ENCODE results near the gene CCDC85C. TPM values are rescaled to one million over a fixed set of nuclear protein-coding genes. Genes with fewer than 3 reads are reported as not detected.

Gene CCDC85C
- total RNA-seq, 1 donor from 2014 or later, result 30.1 TPM

- DNase-seq (ENCODE audit: low spot score), result no peak
These were observed 127.1 kb downstream of the CCDC85C start for GRCh38 chr14:99476864-99477263.

GRCh38 chr14:99475660-99476059 lies 128.3 kb downstream of the CCDC85C start:
- DNase-seq (ENCODE audit: low spot score), result no peak

DNA sequence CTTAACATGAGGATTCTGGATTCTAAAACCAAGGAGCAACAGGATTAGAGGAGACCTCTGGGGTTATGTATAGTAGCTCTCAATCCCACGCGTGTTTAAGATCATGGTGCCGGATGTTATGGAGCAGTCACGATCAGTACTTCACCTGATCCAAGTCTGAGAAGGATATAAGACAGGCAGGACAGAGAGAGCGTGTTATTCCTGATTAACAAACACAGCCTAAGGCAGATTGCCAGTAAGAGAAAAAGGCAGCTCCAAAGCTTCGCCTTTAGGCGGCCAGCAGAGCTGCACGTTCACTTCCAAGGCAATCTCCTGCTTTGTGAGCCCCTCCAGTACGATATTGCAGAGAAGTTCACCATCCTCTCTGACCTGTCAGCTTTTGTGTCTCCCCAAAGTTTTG lies 128.8 kb downstream of the CCDC85C start:
- DNase-seq (ENCODE audit: low spot score), result no peak

GRCh38 chr14:99473458-99473857 lies 130.5 kb downstream of the CCDC85C start:
- DNase-seq (ENCODE audit: low spot score), result no peak

- DNase-seq (ENCODE audit: low spot score), result no peak
These were observed 131.1 kb downstream of the CCDC85C start for GRCh38 chr14:99472937-99473336.

- no peak for DNase-seq (ENCODE audit: low spot score)
These were observed 132.3 kb downstream of the CCDC85C start for GRCh38 chr14:99471731-99472130.

DNA sequence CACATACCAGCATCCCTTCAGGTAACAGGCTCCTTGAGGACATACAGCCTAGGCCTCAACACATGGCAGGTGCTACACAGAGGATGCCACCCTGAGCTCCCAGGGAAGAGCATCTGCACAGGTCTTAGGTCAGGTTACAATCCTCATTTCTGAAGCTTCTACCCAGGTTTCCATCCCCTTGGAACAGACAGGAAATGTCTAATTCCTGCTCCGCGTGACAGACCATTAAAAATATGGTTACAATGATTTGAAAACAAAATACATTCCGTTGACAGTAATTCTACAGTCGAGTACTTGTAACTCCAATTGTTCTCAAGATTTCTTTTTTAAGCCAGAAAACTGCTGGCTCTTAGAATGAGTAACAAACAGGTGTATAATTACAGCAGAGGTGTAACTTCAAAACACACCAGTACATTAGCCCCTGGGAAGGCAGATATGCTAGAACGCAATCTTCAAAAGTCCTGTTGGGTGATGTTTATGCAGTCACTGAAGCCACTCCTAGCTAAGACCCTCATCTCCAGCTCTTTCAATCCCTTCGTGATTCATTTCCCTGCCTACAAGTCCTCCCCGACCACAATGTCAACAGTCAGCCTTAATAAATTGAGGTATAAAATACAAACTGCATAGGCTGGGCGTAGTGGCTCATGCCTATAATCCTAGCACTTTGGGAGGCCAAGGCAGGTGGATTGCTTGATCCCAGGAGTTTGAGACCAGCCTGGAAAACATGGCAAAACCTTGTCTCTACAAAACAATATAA lies 135.0 kb downstream of the CCDC85C start:
- DNase-seq (ENCODE audit: low spot score), result no peak

GRCh38 chr14:99468081-99468480 lies 135.9 kb downstream of the CCDC85C start:
- no peak for DNase-seq (ENCODE audit: low spot score)

GRCh38 chr14:99467336-99468078 lies 136.5 kb downstream of the CCDC85C start:
- no peak for DNase-seq (ENCODE audit: low spot score)

- DNase-seq (ENCODE audit: low spot score), result no peak
These were observed 137.2 kb downstream of the CCDC85C start for GRCh38 chr14:99466758-99467157.

DNA sequence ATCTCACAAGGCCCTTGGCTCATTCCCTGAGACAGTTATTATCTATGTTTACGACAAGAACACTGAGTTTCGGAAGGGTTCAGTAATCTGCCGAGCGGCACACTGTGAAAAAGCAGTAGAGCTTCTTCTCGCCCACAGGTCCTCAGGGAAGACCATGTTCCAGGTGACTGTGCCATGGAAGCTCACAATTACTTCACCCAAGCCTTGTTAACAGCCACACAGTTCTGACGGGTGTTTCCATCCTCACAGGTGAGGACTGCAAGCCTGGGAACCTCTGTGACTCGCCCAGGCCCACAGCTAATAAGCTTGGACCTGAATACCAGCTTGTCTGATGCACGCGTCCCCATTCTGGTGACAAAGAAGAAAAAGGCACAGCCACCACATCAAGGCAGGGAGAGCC lies 138.7 kb downstream of the CCDC85C start:
- no peak for DNase-seq (ENCODE audit: low spot score)

DNA sequence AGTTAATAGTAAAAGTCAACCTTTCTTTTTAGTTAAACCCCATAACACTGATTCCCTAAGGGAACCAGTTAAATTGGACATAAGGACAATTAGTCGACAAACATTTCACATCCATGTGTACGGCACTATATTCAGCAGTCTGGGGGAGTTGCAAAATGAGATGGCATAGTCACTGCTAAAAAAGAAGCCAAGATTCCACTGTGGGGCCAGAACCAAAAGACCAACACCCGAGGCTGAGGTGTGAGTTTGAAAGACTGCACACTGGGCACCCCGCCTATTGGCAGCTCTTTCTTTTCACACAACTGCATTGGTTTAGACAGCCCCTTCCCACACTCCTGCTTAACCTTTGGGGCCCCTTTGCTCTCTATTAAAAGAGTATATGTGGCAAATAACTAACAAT lies 140.0 kb downstream of the CCDC85C start:
- no peak for DNase-seq (ENCODE audit: low spot score)

GRCh38 chr14:99462210-99462609 lies 141.8 kb downstream of the CCDC85C start:
- no peak for DNase-seq (ENCODE audit: low spot score)

GRCh38 chr14:99461411-99462085 lies 142.5 kb downstream of the CCDC85C start:
- DNase-seq (ENCODE audit: low spot score), result no peak

- DNase-seq (ENCODE audit: low spot score), result no peak
These were observed 143.2 kb downstream of the CCDC85C start for GRCh38 chr14:99460793-99461192.

DNA sequence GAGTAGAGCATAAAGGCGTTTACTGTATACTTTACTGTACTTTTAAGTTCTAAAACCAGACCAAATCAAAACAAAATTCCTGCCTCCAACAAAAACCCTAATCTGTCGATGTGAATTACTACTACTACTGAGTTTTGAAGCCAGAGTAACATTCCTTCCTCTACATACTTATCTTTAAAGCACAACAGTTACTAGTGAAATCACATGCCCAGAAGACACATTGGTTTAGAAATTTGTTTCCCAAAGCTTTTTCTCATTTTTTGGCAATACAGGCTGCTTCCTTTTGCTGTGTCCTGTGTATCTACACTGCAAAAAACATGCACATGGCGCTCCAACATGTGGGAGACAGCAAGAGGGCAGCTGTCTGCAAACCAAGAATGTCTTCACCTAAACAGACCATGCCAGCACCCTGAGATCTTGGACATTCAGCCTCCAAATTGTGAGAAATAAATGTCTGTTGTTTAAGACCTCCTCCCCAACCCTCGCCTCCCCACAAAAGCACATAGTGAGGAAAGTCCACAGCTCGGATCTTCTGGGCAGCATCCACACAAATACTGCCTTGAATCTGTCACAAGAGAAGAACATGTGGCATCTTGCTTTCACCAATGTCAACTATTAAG lies 144.4 kb downstream of the CCDC85C start:
- no peak for DNase-seq (ENCODE audit: low spot score)

DNA sequence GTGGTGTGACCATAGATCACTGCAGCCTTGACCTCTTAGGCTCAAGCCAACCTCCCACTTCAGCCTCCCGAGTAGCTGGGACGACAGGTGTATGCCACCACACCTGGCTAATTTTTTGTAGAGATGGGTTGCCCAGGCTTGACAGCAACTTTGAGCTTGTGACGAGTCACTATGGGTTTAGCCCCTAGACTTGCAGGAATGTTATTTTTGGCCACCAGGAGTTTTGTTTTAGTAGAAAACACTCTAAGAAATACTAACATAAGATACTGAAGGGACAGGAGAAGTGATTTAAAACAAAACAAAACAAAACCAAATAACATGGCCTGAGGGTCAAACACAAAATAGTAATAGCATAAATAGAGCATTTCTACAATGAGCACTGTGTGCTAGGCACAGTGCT lies 149.8 kb downstream of the CCDC85C start:
- DNase-seq (ENCODE audit: low spot score), result no peak

GRCh38 chr14:99452968-99453367 lies 151.0 kb downstream of the CCDC85C start:
- no peak for DNase-seq (ENCODE audit: low spot score)

DNA sequence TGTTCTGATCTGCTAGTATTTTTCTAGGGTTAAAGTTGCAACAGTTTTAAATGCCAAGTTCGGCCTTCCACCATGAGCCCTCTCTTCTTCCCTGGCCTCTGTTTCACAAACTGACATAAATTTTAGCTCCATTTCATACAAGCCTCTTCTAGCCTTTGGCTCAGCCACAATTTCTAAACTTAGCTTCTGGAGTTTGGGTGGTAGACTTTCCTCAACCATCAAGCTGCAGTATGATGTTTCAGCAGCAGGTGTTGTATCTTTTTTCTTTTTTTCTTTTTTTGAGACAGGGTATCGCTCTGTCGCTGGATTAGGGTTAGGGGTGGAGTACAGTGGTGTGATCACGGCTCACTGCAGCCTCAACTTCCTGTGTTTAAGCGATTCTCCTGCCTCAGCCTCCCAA lies 152.8 kb downstream of the CCDC85C start:
- DNase-seq (ENCODE audit: low spot score), result no peak

DNA sequence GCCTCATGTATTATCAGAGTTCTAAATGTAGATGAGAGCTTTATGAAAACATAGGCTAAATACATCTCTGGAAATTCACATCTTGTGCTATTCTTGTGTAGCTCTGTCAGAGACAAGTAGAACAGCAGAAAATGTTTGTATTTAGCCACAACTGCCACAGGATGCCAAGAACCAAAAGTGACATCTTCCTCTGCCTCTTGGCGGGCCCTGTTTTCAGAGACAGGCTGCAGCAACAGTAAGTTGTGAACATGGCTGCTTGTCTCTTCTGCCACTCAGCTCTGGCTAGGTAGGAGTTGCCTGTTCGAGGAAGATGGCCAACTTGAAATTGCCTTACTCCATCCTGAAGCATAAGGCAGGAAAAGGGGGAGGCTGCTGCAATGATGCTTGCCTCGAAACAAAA lies 153.7 kb downstream of the CCDC85C start:
- DNase-seq (ENCODE audit: low spot score), result no peak
